NCI-H510A treated with DMSO at 0.1 percent for 48 hours (cell line): Measurements from ENCODE around the gene PPP1CA.

Experiments used
- DNase-seq: peaks from one replicate; lab custom pipeline; 2025; lab: John Stamatoyannopoulos, UW

PPP1CA gene

GRCh38 chr11:67382276-67383136 is 19.2 kb downstream of the PPP1CA start:
- peak; percentile 77 for DNase-seq

GRCh38 chr11:67381244-67381972 is 20.2 kb downstream of the PPP1CA start:
- DNase-seq, result no peak

- DNase-seq, result no peak
Measured at GRCh38 chr11:67379061-67380058, 22.3 kb downstream of the PPP1CA start.

GRCh38 chr11:67378544-67378943 is 23.1 kb downstream of the PPP1CA start:
- no peak for DNase-seq

- DNase-seq, result no peak
Measured at GRCh38 chr11:67376873-67377808, 24.5 kb downstream of the PPP1CA start.

GRCh38 chr11:67376063-67376820 is 25.4 kb downstream of the PPP1CA start:
- DNase-seq, result no peak

- no peak for DNase-seq
Measured at GRCh38 chr11:67375320-67376055, 26.2 kb downstream of the PPP1CA start.

GRCh38 chr11:67374571-67375281 is 26.9 kb downstream of the PPP1CA start:
- no peak for DNase-seq

- peak; percentile 54 for DNase-seq
Measured at GRCh38 chr11:67373648-67374570, 27.7 kb downstream of the PPP1CA start.

- DNase-seq, result peak; percentile 52
Measured at GRCh38 chr11:67372993-67373647, 28.5 kb downstream of the PPP1CA start, which contains the start of gene CLCF1. Gene CLCF1, minus strand, starts transcription at chr11:67373598. Its CDS starts 59 bp downstream, at chr11:67373539.

GRCh38 chr11:67372321-67372992 is 29.2 kb downstream of the PPP1CA start:
- DNase-seq, result no peak

- no peak for DNase-seq
Measured at GRCh38 chr11:67371911-67372320, 29.7 kb downstream of the PPP1CA start.

GRCh38 chr11:67371189-67371910 is 30.3 kb downstream of the PPP1CA start:
- DNase-seq, result peak; percentile 52

GRCh38 chr11:67370351-67371076 is 31.1 kb downstream of the PPP1CA start:
- DNase-seq, result no peak

- no peak for DNase-seq
Measured at GRCh38 chr11:67369801-67370284, 31.8 kb downstream of the PPP1CA start.
